Measurements from ENCODE around the gene ATP5F1D.

The ATP5F1D gene

DNA sequence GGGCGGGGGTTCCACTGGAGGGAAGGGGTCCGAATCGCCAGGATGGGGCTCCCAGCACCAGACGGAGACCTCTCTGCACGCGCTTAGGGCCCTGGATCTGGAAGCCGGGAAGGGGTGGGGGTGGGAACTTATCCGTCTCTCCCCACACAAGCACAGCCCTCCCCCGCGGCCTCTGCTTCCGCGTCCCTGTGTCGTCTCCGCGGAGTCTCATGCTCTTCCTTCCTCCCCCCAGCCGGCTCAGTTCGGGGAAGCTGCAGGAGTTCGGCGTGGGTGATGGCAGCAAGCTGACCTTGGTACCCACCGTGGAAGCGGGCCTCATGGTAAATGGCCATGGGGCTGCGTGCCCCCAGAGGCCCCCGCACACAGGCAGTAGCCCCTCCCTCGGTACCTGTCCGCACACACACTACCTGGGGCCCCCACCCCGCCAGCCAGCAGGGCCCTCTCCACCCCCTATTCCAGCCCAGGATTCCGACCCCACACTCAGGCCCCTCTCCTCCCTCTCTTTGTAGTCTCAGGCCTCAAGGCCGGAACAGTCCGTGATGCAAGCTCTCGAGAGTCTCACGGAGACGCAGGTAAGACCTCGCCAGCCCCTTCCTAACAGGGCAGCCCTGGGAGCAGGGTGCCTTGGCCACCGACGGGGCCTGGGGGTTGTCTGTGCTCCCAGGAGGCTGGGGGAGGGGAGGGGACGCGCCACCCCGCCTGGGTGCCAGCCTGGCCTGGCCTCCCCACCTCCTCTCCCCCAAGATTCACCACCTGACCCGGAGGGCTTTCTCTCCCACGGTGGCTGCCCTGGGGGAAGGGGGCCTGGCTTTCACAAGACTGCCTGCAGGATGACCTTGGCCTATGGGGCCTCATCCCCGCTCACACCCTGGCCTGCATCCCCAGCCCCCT is 10.0 kb downstream of the ATP5F1D start:
- DNase-seq = peak; percentile 75 to 81
- TF ChIP-seq GATA1 (IDR thresholded peaks at IDR 0.05; ENCODE audit: low read depth, low read length) (no peak), POLR2A (IDR thresholded peaks at IDR 0.05; ENCODE audit: low read length) (peak; percentile 13)

DNA sequence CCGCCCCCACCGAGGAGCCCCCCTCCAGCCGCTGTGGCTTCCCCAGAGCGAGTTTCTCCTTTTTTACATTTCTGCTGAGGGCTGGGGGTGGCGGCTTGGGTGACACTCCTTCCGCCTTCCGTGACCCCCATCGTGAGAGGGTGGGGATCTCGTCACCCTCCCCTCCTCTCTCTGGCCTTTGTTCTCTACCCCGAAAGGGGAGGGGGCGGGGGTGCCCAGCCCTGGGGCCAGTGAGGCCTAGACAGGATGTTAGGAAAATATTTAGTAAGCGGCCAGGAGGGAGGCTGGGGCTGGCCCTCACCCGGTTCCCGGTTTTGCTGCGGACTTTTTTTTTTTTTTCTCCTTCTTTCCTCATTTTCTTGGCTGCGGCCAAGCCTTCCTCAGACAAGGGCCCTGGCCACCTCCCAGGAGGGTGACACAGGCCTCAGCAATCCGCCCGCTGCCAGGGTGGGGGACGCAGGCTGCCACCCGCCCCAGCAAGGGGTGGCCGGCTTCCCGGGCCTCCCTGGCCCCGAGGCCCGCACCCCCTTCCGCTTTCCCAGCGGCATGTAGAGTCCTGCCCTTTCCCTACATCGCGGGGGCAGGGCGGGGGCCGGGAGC is 10.8 kb downstream of the ATP5F1D start:
- peak; percentile 67 to 80 for DNase-seq
- TF ChIP-seq GATA1 (IDR thresholded peaks at IDR 0.05; ENCODE audit: low read depth, low read length) (no peak), POLR2A (IDR thresholded peaks at IDR 0.05; ENCODE audit: low read length) (peak; percentile 10)

DNA sequence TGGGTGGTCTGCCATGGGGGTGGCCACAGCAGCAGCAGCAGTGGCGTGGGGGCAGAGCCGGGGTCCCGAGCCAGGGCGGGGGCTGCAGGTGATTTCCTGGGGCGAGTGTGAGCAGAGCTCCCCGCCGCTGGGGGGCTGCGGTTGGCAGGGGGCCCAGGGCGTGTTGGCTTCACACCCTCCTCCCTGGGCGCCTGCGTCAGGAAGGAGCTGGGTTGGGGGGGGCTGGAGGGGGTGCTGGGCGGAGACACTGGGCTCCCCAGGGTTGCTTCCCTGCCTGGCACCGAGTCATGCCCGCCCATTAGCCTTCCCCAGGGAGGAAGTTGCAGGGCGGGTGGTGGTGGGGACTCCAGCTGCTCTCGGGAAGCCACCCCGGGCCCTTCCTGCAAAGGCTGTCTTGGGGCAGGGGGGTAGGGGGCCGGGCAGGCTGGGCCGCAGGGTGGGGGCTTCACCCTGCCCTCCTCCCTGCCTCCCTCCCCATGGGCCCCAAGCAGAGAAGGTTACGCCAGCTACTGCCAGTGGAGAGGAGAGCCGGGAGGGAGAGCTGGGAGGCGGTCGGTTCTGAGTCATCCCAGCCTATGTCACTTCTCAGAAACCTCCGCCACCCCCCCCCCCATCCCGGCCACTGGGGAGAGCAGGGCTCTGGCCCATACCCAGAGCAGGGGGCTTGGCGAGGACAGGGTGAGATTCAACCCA is 11.4 kb downstream of the ATP5F1D start:
- TF ChIP-seq GATA1 (IDR thresholded peaks at IDR 0.05; ENCODE audit: low read depth, low read length) (no peak), POLR2A (IDR thresholded peaks at IDR 0.05; ENCODE audit: low read length) (no peak)
- peak; percentile 84 to 91 for DNase-seq

DNA sequence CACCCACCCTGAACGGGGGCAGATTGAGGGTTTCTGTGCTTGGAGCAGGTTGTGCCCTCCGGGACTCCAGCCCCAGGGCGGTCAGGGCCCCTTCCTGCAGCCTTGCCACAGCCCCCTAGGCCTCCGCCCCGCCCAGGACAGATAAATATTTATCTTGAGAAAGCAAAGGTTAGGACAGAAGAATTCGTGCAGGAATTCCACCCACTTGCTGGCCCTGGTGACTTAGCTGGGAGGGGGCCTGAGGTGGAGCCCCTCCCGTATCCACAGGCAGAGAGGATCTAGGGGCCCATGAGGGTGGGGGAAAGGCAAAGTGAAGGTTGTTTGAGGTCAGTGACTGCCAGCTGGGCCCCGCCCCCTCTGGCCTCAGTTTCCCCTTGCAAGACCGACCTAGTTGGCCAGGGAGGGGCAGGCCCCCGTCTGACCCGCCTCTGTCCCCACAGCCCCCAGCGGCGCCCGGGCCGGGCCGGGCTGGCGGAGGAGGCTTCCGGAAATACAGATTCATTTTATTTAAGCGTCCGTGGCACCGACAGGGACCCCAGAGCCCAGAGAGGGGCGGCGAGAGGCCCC is 12.0 kb downstream of the ATP5F1D start:
- DNase-seq = peak; percentile 84 to 89
- no peak for TF ChIP-seq GATA1 (IDR thresholded peaks at IDR 0.05; ENCODE audit: low read depth, low read length)
- TF ChIP-seq POLR2A (IDR thresholded peaks at IDR 0.05; ENCODE audit: low read length) = no peak

DNA sequence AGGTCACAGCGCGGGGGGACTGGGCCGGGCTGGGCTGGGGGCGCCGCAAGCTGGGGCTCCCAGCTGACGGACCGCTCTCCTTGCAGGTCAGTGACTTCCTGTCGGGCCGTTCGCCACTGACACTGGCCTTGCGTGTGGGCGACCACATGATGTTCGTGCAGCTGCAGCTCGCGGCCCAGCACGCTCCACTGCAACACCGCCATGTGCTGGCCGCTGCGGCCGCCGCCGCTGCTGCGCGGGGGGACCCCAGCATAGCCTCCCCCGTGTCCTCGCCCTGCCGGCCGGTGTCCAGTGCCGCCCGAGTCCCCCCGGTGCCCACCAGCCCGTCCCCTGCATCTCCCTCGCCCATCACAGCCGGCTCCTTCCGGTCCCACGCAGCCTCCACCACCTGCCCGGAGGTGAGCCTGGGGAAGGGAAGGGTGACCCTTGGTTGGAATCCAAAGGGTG is 12.6 kb downstream of the ATP5F1D start:
- TF ChIP-seq GATA1 (IDR thresholded peaks at IDR 0.05; ENCODE audit: low read depth, low read length) (no peak), POLR2A (IDR thresholded peaks at IDR 0.05; ENCODE audit: low read length) (no peak)
- DNase-seq = no peak

DNA sequence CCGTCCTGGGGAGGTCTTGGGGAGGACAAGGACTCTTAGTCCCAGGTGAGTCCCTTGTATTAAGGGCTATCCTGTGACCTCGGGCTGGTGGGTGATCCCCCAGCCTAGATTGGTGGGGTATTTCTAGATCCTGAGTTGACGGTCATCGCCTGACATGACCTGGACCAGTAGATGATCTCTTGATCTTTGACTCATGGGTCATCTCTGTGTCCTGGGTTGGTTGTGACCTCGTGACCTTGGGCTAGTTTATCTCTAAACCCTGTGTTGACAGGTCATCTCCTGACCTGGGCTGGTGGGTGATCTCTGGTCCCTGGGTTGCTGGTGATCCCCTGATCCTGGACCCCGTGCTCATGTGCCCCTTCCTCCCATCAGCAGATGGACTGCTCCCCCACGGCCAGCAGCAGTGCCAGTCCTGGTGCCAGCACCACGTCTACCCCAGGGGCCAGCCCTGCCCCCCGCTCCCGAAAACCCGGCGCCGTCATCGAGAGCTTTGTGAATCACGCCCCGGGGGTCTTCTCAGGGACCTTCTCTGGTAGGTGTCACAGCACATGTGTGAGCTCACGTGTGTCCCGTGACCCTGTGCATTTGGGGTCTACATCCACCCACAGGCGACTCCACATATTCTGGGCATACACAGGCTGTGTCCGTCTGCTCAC is 13.1 kb downstream of the ATP5F1D start:
- TF ChIP-seq POLR2A (IDR thresholded peaks at IDR 0.05; ENCODE audit: low read length) (no peak), GATA1 (IDR thresholded peaks at IDR 0.05; ENCODE audit: low read depth, low read length) (no peak)
- no peak for DNase-seq

DNA sequence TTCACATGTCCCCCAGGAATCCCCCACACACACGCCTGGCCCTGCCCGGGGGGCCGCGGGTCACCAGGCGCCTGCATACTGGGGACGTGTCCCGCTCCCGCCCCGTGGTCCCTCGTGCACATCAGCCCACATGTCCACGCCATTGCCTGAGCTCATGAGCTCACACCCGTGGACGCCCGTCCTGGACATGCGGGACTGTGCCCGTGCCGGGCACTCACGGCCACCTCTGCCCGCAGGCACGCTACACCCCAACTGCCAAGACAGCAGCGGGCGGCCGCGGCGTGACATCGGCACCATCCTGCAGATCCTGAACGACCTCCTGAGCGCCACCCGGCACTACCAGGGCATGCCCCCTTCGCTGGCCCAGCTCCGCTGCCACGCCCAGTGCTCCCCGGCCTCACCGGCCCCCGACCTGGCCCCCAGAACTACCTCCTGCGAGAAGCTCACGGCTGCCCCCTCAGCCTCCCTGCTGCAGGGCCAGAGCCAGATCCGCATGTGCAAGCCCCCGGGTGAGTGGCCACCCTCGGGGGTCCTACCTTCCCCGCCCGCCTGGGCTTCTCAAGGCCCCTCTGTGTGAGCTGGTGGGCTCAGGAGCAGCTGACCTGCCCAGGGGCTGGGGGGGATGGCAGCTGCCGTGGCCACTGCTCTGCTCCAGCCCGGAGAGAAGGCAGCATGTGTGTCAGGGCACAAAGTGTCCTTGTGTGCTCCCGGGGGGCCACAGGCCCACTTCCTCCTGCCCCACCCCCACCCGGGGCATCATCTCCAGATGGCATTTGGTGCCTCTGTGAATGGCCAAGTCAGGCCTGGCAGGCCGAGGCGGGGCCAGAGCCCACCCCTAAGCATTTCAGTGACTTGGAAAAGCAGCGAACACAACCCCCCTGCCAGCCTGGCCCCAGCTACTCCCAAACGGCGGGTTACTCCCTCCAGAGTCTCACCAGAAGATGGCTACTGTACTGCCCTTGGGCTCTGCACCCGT is 13.9 kb downstream of the ATP5F1D start:
- TF ChIP-seq GATA1 (IDR thresholded peaks at IDR 0.05; ENCODE audit: low read depth, low read length) (no peak), POLR2A (IDR thresholded peaks at IDR 0.05; ENCODE audit: low read length) (no peak)
- DNase-seq = no peak

DNA sequence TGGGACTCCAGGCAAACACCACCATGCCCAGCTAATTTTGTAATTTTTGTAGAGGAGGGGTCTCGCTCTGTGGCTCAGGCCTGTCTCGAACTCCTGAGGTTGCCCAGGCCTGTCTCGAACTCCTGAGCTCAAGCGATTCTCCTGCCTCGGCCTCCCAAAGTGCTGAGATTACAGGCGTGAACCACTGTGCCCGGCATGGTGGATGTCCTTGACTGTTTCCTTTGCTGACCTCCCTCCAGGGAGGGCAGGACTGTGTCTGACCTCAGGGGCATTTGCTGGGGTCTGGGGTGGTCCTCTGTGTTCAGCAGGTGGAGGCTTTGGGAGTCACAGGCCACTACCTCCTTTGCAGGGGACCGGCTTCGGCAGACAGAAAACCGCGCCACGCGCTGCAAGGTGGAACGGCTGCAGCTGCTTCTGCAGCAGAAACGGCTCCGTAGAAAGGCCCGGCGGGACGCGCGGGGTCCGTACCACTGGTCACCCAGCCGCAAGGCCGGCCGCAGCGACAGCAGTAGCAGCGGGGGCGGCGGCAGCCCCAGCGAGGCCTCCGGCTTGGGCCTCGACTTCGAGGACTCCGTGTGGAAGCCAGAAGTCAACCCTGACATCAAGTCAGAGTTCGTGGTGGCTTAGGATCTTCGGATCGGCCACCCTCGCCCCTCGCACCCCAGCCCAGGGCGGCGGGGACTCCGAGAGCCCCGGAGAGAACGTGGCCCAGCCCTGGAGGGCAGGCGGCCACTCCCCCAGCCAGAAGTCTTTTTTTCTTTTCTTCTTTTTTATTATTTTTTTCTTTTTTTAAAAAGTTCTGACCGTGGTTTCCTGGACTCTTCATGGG is 15.3 kb downstream of the ATP5F1D start:
- DNase-seq = no peak

DNA sequence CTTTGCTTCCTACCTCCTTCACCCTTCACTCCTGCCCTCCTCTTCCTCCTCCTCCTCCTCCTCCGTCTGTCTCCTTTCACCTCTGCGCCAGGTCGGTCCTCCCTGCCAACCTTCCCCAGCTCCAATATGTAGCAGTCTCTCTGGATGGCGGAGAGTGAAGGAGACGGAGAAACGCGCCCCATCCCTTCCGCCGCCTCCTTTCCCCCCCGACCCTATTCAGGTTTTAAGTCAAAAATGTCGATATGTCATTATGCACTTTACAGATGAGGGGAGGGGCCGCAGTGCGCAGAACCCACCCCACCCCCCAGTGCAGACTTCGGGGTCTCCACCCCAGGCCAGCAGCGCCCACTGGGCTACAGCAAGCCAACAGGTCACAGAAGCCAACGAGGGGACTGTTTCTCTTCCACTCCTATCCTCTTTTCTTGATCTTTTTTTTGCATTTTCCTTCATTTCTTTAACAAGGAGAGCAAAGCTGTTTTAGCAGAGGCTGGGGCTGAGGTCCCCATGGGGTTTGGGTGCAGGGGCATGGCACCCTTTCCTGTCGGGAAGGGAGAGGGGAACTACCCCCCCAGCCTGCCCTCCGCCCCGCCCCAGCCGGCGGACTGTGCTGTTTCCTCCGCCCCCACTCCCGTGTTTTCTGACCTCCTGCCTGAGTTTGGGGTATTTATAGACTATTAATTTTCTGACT is 16.1 kb downstream of the ATP5F1D start:
- no peak for DNase-seq
- TF ChIP-seq GATA1 (IDR thresholded peaks at IDR 0.05; ENCODE audit: low read depth, low read length) = no peak
- no peak for TF ChIP-seq POLR2A (IDR thresholded peaks at IDR 0.05; ENCODE audit: low read length)

More for the DNA sequence above, 15.3 kb downstream of the ATP5F1D start:
- TF ChIP-seq POLR2A (IDR thresholded peaks at IDR 0.05; ENCODE audit: low read length) (peak; percentile 23), GATA1 (IDR thresholded peaks at IDR 0.05; ENCODE audit: low read depth, low read length) (no peak)

DNA sequence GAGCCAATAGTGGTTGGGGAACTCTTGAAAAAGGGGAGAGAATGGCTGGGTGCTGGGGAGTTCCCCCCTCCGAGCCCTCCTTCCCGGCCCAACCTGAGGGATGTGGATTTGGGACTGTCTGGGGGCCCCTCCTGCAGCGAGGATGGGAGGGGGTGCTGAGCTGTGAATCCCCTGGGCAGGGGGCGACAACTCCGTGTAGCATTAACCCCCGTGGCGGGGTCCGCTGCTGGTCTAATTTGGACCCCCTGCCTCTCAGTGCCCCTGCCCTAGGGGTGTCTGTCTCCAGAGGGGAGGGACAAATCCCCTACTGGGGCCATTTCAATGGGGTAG is 16.6 kb downstream of the ATP5F1D start:
- no peak for DNase-seq
- TF ChIP-seq GATA1 (IDR thresholded peaks at IDR 0.05; ENCODE audit: low read depth, low read length) (no peak), POLR2A (IDR thresholded peaks at IDR 0.05; ENCODE audit: low read length) (no peak)

DNA sequence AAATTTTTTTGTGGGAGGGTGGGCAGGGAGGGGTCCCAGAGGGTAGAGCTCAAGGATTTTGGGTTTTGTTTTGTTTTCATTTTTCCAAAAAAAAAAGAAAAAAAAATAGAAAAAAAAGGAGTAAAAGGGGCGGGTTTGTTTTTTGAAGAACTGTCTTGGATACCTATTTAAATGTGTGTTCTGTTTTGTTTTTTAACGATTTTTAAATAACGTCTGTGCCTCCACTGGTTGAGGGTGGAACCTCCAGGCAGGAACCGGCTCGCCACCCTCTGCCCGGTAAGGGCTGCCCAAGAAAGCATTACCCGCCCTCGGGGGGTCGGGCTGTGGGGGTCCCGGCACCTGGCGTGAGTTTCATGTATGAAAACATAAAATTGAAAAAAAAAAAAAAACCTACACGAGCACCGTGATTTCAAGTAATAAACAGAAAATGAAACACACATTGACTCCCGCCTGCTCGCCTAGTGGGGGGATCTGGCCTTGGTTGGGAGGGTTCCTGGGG is 17.2 kb downstream of the ATP5F1D start:
- TF ChIP-seq POLR2A (IDR thresholded peaks at IDR 0.05; ENCODE audit: low read length) = no peak
- no peak for TF ChIP-seq GATA1 (IDR thresholded peaks at IDR 0.05; ENCODE audit: low read depth, low read length)

More for the DNA sequence above, 17.2 kb downstream of the ATP5F1D start:
- DNase-seq = no peak

Data from erythroblast (primary cell).